H1 (cell line): ENCODE measurements around the gene HTR4. TPM values are rescaled to one million over a fixed set of nuclear protein-coding genes. Genes with fewer than 3 reads are reported as not detected.

Experiments
- CHD1 ChIP-seq: IDR thresholded peaks from 2 replicates; pipeline ENCODE4 v1.6.1; 2012; ENCODE audit warnings: low read depth, low read length, improper control_type of control experiment
- EP300 ChIP-seq, 2 experiments: IDR thresholded peaks; 1 replicate in 1 of 2; 2 replicates in 1 of 2; pipeline ENCODE4 v1.6.1; 2011 to 2012; ENCODE audit warnings: low read depth in 2 of 2, low read length in 2 of 2, mild to moderate bottlenecking in 2 of 2, borderline replicate concordance in 1 of 2, inconsistent platforms in 1 of 2, moderate library complexity in 1 of 2
- POLR2A ChIP-seq, 2 experiments: IDR thresholded peaks; 1 replicate in 1 of 2; 2 replicates in 1 of 2; pipeline ENCODE4 v1.6.1; 2011; ENCODE audit warnings: low read depth in 2 of 2, low read length in 2 of 2, mild to moderate bottlenecking in 2 of 2; ENCODE audit errors: control extremely low read depth in 1 of 2
- RNF2 ChIP-seq: fragments of 200-900, 300-1000 bp; sonication (generic); IDR thresholded peaks from 2 replicates; pipeline ENCODE4 v1.7.1; 2016; ENCODE audit warnings: borderline replicate concordance, low read depth, mild to moderate bottlenecking, antibody characterized with exemption, low read length; ENCODE audit not compliant: poor library complexity, severe bottlenecking; ENCODE audit errors: missing control alignments
- SAP30 ChIP-seq: fragments of 300-600 bp; sonication (generic); IDR thresholded peaks from 2 replicates; pipeline ENCODE4 v1.7.1; 2012; ENCODE audit warnings: low read length, moderate library complexity, mild to moderate bottlenecking, inconsistent platforms; ENCODE audit not compliant: insufficient read depth, insufficient replicate concordance
- SIRT6 ChIP-seq: IDR thresholded peaks from one replicate; pipeline ENCODE4 v1.7.1; 2012; ENCODE audit warnings: low read length, inconsistent platforms
- TAF1 ChIP-seq: IDR thresholded peaks from 2 replicates; pipeline ENCODE4 v1.6.1; 2011; ENCODE audit warnings: mild to moderate bottlenecking, low read depth, low read length
- polyA plus RNA-seq, 7 experiments: library from polyadenylated mRNA; depleted of rRNA in 3 of 7; stranded (reverse) in 5 of 7; unstranded in 2 of 7; fragments of >200 nt in 5 of 7; fragments of 200-250 nt in 2 of 7; gene quantifications; 1 replicate in 5 of 7; 2 replicates in 1 of 7; 4 replicates in 1 of 7; pipeline versions ENCODE4 v1.2.1 to v1.2.3, GENCODE V29; 2011 to 2013; ENCODE audit warnings: missing spikeins in 2 of 7, mixed read lengths in 2 of 7
- total RNA-seq: library from RNA; stranded (reverse); fragmentation: NEBNext Ultra II Directional; extraction: Animal tissue kit (Norgen Biotek cat#: 25700); gene quantifications from 2 replicates; pipeline ENCODE4 v1.2.1, GENCODE V29; 2021
- TF ChIP-seq, protein P1 (sequence below): IDR thresholded peaks from 2 replicates; pipeline ENCODE4 v1.6.1; 2011; ENCODE audit warnings: low read length, improper control_type of control experiment

The HTR4 gene
- total and polyA plus RNA-seq, 2 of the 8 experiments (the other 6 are each of a cell fraction or from before 2014, with no cell fraction given), result not detected

DNA sequence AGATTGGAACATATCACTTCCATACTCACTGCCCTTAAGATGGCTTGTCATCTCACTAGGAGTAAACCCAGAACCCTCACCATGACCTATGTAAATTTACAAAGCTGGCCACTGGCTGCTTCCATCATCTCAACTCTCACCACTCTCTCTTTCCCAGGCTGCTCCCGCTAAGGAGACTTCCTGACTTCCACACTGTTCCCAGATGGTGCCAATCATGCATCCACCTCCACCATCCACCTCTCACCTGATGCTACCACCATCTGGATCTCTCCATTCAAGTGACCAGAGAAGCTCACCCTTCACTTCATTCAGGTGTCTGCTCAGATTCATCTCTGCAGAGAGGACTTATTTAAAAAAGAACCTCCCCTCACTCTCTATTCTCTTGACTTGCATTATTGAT lies 91.3 kb downstream of the HTR4 start (continued):
- TF ChIP-seq, protein P1, sequence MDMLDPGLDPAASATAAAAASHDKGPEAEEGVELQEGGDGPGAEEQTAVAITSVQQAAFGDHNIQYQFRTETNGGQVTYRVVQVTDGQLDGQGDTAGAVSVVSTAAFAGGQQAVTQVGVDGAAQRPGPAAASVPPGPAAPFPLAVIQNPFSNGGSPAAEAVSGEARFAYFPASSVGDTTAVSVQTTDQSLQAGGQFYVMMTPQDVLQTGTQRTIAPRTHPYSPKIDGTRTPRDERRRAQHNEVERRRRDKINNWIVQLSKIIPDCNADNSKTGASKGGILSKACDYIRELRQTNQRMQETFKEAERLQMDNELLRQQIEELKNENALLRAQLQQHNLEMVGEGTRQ, result no peak
- TF ChIP-seq POLR2A (IDR thresholded peaks at IDR 0.05; ENCODE audit: control extremely low read depth in 1 of 2, low read depth in 2 of 2, low read length in 2 of 2), result no peak
- no peak for TF ChIP-seq EP300 (IDR thresholded peaks at IDR 0.05; ENCODE audit: borderline replicate concordance in 1 of 2, low read depth in 2 of 2, low read length in 2 of 2)
- no peak for TF ChIP-seq SAP30
- no peak for TF ChIP-seq TAF1
- TF ChIP-seq CHD1, result no peak
- TF ChIP-seq RNF2, result no peak
- TF ChIP-seq SIRT6, result no peak
